NB4 (cell line): ENCODE results near the gene ADGRA3.

Experiments
- DNase-seq: peaks from one replicate; pipeline ENCODE4 v3.0.0; 2010; ENCODE audit warnings: low read depth
- H3K4me3 ChIP-seq: one replicate; pipeline ENCODE4 v1.5.1; 2011; ENCODE audit warnings: mild to moderate bottlenecking, low read depth, low read length, moderate library complexity
- MYC ChIP-seq: IDR thresholded peaks from 2 replicates; pipeline ENCODE4 v1.6.1; 2011; ENCODE audit warnings: low read depth, low read length
- POLR2A ChIP-seq: IDR thresholded peaks from 2 replicates; pipeline ENCODE4 v1.6.1; 2011; ENCODE audit warnings: mild to moderate bottlenecking; ENCODE audit not compliant: insufficient read length; ENCODE audit errors: extremely low read depth
- TF ChIP-seq, protein P1 (sequence below): IDR thresholded peaks from one replicate; pipeline ENCODE4 v1.5.1; 2012; ENCODE audit warnings: low read depth, low read length
- TF ChIP-seq, protein P2 (sequence below): IDR thresholded peaks from 2 replicates; pipeline ENCODE4 v1.6.1; 2011; ENCODE audit warnings: low read depth, low read length

The ADGRA3 gene

DNA sequence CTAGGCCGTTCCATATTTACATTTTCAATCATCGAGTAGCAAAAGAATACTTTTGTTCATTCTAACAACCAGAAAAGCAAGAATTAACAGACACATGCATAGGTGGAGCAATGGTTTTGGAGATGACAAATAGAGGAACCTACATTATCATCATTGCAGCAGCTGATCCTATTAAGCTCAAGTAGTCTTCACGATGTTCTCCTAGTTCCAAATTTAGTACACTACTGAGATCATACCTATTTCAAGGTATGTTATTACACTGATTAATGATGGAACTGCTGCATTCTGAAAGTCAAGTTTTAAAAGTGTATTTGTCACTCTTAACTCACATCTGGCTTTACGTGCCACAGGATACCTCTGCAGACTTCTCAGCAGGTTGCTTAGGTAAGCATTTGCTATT lies 87.4 kb downstream of the ADGRA3 start:
- TF ChIP-seq, protein P1, sequence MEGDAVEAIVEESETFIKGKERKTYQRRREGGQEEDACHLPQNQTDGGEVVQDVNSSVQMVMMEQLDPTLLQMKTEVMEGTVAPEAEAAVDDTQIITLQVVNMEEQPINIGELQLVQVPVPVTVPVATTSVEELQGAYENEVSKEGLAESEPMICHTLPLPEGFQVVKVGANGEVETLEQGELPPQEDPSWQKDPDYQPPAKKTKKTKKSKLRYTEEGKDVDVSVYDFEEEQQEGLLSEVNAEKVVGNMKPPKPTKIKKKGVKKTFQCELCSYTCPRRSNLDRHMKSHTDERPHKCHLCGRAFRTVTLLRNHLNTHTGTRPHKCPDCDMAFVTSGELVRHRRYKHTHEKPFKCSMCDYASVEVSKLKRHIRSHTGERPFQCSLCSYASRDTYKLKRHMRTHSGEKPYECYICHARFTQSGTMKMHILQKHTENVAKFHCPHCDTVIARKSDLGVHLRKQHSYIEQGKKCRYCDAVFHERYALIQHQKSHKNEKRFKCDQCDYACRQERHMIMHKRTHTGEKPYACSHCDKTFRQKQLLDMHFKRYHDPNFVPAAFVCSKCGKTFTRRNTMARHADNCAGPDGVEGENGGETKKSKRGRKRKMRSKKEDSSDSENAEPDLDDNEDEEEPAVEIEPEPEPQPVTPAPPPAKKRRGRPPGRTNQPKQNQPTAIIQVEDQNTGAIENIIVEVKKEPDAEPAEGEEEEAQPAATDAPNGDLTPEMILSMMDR, result no peak
- no peak for TF ChIP-seq MYC
- TF ChIP-seq POLR2A, result no peak
- TF ChIP-seq, protein P2, sequence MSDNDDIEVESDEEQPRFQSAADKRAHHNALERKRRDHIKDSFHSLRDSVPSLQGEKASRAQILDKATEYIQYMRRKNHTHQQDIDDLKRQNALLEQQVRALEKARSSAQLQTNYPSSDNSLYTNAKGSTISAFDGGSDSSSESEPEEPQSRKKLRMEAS, result no peak
- H3K4me3 ChIP-seq, result no peak overlapping the region
- DNase-seq, result no peak

DNA sequence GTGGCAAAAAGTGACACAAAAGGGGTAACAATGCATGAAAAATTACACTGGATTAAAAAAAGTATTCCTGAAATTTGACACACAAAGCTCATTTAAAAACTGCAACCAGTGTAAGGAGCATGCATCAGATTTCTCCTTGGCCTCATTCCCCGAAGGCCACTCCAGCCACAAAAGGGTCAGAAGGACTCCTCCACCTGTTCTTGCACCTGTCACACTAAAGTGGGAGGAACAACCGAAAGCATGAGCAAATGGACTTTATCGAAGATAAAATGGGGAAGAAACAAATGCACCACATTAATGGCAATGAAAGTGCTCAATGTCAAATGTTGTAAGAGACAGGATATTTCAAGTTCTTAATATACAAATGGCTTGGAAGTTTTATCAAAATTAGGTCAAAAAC lies 88.2 kb downstream of the ADGRA3 start:
- no peak overlapping the region for H3K4me3 ChIP-seq
- DNase-seq, result no peak
- TF ChIP-seq, protein P1, result no peak
- TF ChIP-seq, protein P2, result no peak
- no peak for TF ChIP-seq MYC
- TF ChIP-seq POLR2A, result no peak

DNA sequence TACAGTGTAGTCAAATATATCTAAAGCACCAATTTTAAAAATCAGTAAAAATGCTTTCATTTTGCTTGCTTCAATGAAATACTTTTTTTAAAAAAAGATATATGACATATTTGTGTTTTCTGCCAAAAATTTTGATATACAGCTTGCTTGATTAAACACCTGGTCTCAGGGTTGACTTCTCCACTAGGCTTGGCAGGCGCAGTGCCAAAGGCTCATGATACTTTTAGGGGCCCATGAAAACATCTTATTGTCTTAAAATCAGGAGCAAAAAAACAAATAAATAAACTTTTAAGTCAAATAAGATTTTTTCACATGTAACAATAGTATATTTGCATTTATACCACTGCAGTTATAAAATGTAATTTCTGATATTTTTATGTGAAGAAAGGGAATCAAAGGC lies 95.6 kb downstream of the ADGRA3 start:
- TF ChIP-seq, protein P1, result no peak
- TF ChIP-seq MYC, result no peak
- DNase-seq, result no peak
- H3K4me3 ChIP-seq, result no peak overlapping the region

DNA sequence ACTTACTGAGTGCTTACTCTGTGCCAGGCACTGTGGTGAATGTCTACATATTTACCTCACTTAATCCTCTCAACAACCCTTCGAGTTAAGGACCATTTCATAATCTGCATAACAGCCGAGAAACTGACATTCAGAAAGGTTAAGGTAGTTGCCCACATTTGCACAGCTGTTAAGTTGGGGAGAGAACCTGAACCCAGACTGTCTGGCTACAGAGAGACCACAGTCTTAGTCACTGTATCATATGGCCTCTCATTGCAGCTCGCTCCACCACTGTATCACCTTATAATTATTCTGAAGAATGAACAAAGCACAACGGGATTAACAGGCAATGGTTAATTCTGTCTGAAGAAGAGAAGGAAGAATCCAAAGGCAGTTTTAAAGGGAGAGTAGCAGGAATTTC lies 98.5 kb downstream of the ADGRA3 start:
- H3K4me3 ChIP-seq, result no peak overlapping the region
- DNase-seq, result no peak
- TF ChIP-seq POLR2A, result no peak
- TF ChIP-seq, protein P2, result no peak
- TF ChIP-seq, protein P1, result no peak
- TF ChIP-seq MYC, result no peak

DNA sequence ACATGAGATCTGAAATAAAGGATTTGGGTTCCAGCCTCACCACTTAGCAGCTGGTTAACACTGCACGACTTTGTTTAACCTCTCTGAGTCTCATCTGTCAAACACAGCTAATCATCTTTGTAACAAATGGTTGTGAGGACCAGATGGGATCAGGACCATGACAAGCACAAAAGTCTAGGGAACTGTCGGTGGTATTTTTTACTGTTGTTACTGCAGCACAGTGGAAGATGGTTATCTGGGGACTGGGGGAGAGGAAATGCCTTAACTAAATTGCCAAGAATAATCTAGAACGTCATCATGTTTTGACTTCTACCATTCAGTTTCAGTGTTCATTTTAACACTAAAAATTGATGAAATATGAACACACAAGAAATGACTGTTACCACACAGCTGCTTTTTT lies 99.5 kb downstream of the ADGRA3 start:
- no peak overlapping the region for H3K4me3 ChIP-seq
- TF ChIP-seq MYC, result no peak
- no peak for TF ChIP-seq POLR2A
- TF ChIP-seq, protein P1, result no peak
- TF ChIP-seq, protein P2, result no peak
- DNase-seq, result no peak

DNA sequence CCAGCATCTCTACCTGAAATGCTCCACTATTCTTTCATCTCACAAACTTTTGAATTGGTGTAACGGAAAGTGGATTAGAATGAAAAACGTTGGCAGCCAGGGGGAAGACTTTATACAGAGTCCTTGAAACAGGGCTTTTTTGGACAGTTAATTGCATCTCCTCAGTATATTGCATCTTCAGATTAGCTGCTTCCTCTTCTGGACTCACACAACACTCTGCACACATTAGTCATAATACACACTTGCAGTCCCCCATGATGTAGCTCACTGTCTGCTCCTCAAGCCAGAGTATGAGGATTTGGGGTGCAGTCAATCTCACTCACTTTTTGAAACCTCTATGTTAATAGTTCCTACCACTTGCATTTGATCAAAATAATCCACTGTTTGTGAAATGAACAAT lies 101.0 kb downstream of the ADGRA3 start:
- H3K4me3 ChIP-seq, result no peak overlapping the region
- TF ChIP-seq, protein P1, result no peak
- TF ChIP-seq POLR2A (no peak), MYC (no peak)
- TF ChIP-seq, protein P2, result no peak
- DNase-seq, result no peak
